HG03565 (cell line): Measurements from ENCODE around the gene EPHA6.

Experiments
- ATAC-seq: cut with Tn5 transposase; IDR thresholded peaks from one replicate; pipeline ENCODE4 v1.9.1; 2021; ENCODE audit warnings: mild to moderate bottlenecking, moderate library complexity; ENCODE audit not compliant: unreplicated experiment

Gene EPHA6

GRCh38 chr3:97138914-97139541 lies 324.6 kb downstream of the EPHA6 start:
- ATAC-seq, result no peak

DNA sequence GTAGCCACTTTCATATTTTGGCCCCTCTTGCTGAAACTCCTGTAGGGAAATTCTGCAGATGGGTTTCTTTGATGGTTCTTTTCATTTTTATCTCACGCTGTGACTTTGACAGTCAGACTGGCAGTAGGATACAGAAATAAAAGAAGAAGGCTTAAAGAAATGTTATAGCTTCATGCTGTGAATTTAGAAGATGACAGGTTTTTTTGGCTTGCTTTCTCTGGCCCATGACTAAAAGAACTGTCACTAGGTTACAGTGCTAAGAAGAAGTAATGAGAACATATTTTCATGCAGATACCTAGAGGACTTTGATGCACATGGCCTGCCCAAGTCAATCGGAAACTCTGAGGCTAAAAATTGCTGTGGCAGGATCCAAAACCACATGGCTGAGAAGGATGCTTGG lies 334.5 kb downstream of the EPHA6 start:
- ATAC-seq, result no peak

DNA sequence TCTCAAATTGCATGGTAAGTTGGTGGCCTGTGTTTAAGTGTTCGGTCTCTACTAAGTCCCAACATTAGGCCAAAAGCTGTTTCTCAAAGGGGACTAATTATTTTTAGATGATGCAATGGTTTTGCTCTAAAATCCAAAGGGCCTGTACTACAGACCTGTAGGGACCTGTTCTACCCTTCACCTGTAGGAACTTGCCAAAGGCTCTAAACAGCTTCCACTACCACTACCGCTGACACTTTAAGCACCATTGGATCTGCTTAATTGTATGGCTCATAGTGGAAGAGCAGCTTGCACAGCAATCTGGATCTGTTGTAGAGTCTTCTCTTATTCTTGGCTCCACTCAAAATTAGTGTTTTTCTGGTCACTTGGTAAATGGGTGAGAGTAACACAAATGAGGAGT lies 346.8 kb downstream of the EPHA6 start:
- ATAC-seq, result no peak

DNA sequence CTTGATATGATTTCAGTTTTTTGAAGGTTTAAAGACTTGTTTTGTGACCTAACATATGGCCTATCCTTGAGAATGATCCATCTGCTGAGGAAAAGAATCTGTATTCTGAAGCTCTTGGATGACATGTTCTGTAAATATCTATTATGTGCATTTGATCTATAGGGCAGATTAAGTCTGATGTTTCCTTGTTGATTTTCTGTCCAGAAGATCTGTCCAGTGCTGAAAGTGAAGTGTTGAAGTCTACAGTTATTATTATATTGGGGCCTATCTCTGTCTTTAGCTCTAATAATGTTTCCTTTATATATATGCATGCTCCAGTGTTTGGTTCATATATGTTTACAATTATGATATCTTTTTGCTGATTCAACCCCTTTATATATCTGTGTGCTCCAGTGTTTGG lies 362.8 kb downstream of the EPHA6 start:
- ATAC-seq, result no peak

- ATAC-seq, result no peak
Measured at GRCh38 chr3:97181704-97182103, 367.3 kb downstream of the EPHA6 start.

- ATAC-seq, result no peak
Measured at GRCh38 chr3:97187771-97188170, 373.4 kb downstream of the EPHA6 start.

- ATAC-seq, result no peak
Measured at GRCh38 chr3:97189835-97190234, 375.4 kb downstream of the EPHA6 start.

DNA sequence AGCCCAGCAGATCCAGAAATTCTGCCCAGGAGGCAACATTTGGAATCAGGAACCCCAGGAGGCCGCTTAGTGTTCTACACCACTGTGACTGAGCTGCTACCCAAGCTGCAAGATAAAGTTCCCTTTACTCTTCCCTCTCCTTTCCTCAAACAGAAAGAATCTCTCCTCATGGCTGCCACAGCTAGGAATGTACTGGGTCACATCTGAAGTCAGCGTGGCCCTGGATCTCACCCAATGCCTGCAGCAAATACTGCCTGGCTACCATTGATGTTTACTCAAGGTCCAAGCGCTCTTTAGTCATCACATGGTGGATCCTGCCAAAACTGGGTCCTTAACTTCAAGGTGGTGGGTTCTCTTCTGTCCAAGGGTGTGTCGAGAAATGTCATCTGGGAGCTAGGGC lies 382.7 kb downstream of the EPHA6 start:
- ATAC-seq, result no peak

GRCh38 chr3:97197830-97198229 lies 383.4 kb downstream of the EPHA6 start:
- no peak for ATAC-seq

DNA sequence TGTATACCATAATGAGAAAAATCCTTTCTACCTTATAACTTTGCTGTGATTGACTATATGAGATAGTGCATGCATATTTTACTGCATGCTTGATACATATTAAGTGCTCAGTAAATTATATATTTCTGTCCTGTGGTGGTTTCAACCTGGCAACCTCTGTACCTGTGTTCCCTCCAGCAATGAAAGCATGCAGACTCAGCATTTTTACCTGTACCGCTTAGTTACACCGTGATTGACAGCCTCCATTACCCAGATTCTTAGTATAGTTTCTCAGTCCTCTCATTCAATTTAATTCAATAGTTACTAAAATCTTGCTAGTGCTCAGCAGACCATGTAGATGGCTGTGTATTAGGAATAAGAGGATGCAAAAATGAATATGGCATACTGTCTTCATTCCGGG lies 386.0 kb downstream of the EPHA6 start:
- ATAC-seq, result no peak

DNA sequence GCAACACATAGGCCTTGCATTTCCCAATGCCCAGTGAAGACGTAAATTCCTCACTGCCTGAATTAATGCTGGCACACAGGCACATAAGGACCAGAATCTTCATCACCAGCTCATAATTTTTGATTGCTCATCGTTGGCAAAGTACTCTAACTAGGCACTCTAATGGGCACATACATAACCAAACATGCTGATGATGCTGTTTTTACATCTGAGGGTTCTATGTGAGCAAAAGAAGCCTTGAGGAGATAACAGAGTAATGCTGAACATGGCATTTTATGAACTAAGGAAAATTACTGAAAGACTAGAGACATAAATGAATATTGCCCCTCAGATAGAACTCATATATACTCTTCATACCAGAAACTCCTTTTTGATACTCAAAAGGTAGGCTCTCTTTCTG lies 387.4 kb downstream of the EPHA6 start:
- ATAC-seq, result no peak

- ATAC-seq, result no peak
Measured at GRCh38 chr3:97228966-97229365, 414.6 kb downstream of the EPHA6 start.

- ATAC-seq, result no peak
Measured at GRCh38 chr3:97230486-97230885, 416.1 kb downstream of the EPHA6 start.

DNA sequence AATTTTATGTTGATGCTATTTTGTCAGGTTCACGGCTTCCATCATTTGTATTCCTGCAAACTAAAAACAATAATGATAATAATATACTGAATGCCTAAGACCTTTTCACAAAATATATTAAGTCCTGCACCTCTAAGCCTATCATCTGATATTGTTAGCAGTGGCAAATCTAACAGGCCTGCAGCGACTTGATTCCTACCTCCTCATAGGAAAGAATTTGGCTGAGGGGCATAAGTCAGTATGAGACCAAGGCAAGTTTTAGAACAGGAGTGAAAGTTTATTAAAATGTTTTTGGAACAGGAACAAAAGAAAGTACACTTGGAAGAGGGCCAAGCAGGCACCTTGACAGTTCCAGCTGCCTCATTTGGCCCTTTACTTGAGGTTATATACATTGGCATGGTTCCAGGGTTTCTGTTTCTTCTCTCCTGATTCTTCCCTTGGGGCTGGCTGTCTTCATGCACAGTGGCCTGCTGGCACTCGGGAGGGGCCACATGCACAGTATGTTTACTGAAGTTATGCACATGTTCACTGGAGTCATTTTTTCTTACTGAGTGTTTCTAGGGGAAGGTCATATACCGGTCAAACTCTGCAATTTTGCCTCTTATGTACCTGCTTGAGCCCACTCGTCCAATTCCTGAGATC lies 418.1 kb downstream of the EPHA6 start:
- ATAC-seq, result no peak

DNA sequence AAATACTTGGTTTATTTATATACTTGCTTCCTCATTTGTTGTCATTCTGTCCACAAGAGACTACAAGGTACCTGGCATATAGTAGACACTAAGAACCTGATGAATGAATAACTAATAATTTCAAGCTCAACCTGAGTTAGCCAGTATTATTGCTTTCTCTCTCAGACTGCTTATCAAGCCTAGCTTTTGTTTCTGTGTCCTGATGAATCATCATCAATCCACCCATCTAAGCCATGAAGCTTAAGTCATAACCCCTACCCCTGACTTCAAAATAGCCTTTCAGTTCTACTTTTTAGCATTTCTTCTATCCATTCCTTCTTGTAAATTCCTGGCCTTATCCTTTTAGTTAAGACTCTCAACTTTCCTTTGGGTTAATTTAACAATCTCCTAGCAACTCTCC lies 420.8 kb downstream of the EPHA6 start:
- ATAC-seq, result no peak

GRCh38 chr3:97235611-97236315 lies 421.4 kb downstream of the EPHA6 start:
- ATAC-seq, result no peak

- no peak for ATAC-seq
Measured at GRCh38 chr3:97241417-97241816, 427.0 kb downstream of the EPHA6 start.

GRCh38 chr3:97245201-97245910 lies 431.0 kb downstream of the EPHA6 start:
- no peak for ATAC-seq

DNA sequence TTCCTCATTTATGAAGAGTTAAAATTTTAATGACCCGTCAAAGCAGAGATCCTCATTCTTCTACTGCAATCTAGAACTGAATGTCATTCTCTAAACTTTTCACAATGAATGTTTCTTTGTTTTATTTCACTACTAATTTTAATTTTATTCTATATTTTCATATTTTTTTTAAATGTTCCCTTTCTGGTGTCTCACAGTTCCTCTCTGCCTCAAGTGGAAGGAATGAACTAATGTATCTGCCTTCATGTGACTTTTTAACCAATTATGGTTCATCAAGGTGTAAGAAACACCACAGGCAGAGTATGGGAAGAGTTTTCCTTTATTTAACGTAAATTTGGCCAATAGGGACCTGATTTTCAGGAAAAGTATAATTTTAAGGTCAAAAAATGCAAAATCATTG lies 441.7 kb downstream of the EPHA6 start:
- no peak for ATAC-seq

GRCh38 chr3:97257942-97258697 lies 443.7 kb downstream of the EPHA6 start:
- no peak for ATAC-seq

GRCh38 chr3:97259263-97259662 lies 444.9 kb downstream of the EPHA6 start:
- no peak for ATAC-seq
